DND-41 (cell line): ENCODE data around the gene PLK5.

Experiments used
- ATAC-seq: fragments of 200-7000 bp; cut with Tn5 transposase; 3 replicates; pipeline ENCODE4 v1.9.1; 2021; ENCODE audit warnings: low read depth; ENCODE audit not compliant: insufficient read depth
- DNase-seq: peaks from one replicate; pipeline ENCODE4 v3.0.0-alpha.2; 2020
- H2AFZ ChIP-seq: 2 replicates; pipeline ENCODE4 v1.6.0; 2012; ENCODE audit warnings: low read depth, low read length
- H3K27ac ChIP-seq: 2 replicates; pipeline ENCODE4 v1.5.1; 2012; ENCODE audit warnings: low read length, inconsistent platforms
- H3K27me3 ChIP-seq: fragments of 200-600 bp; sonication (generic); 2 replicates; pipeline ENCODE4 v1.6.0; 2012; ENCODE audit warnings: low read length, mild to moderate bottlenecking, inconsistent platforms; ENCODE audit not compliant: insufficient read depth, poor library complexity
- H3K36me3 ChIP-seq: 2 replicates; pipeline ENCODE4 v1.5.1; 2012; ENCODE audit warnings: low read length, inconsistent platforms; ENCODE audit not compliant: insufficient read depth
- H3K4me1 ChIP-seq: 2 replicates; pipeline ENCODE4 v1.5.1; 2012; ENCODE audit warnings: mild to moderate bottlenecking, low read length; ENCODE audit not compliant: insufficient read depth
- H3K4me2 ChIP-seq: 2 replicates; pipeline ENCODE4 v1.6.0; 2012; ENCODE audit warnings: mild to moderate bottlenecking, moderate library complexity, low read length, inconsistent platforms; ENCODE audit not compliant: insufficient read depth
- H3K4me3 ChIP-seq, 2 experiments: fragments of 200-600 bp in 1 of 2; shearing (Covaris generic) in 1 of 2; 2 replicates each; pipeline ENCODE4 v1.5.1; 2012 to 2016; ENCODE audit warnings: inconsistent platforms in 2 of 2, low read length in 2 of 2, mild to moderate bottlenecking in 2 of 2, low read depth in 1 of 2, moderate library complexity in 1 of 2
- H3K79me2 ChIP-seq: 2 replicates; pipeline ENCODE4 v1.6.0; 2012; ENCODE audit warnings: low read length, inconsistent platforms; ENCODE audit not compliant: insufficient read depth
- H3K9ac ChIP-seq: 2 replicates; pipeline ENCODE4 v1.6.0; 2012; ENCODE audit warnings: low read depth, mild to moderate bottlenecking, inconsistent platforms, low read length, moderate library complexity
- H3K9me3 ChIP-seq: 2 replicates; pipeline ENCODE4 v1.5.1; 2012; ENCODE audit warnings: low read length, moderate library complexity, mild to moderate bottlenecking, inconsistent platforms; ENCODE audit not compliant: insufficient read depth, severe bottlenecking
- H4K20me1 ChIP-seq: 2 replicates; pipeline ENCODE4 v1.6.0; 2012; ENCODE audit warnings: low read length; ENCODE audit not compliant: insufficient read depth
- EZH2 ChIP-seq: IDR thresholded peaks from 3 replicates; pipeline ENCODE4 v1.6.1; 2012; ENCODE audit warnings: borderline replicate concordance, low read depth, mild to moderate bottlenecking, moderate library complexity, low read length, inconsistent platforms; ENCODE audit not compliant: severe bottlenecking
- TF ChIP-seq, protein P1 (sequence below): IDR thresholded peaks from 2 replicates; pipeline ENCODE4 v1.5.1; 2012; ENCODE audit warnings: borderline replicate concordance, low read length, moderate library complexity, mild to moderate bottlenecking; ENCODE audit not compliant: poor library complexity, severe bottlenecking; ENCODE audit errors: extremely low read depth

The PLK5 gene

GRCh38 chr19:1505991-1506881 is 17.6 kb upstream of the PLK5 start:
- ATAC-seq (no peak), DNase-seq (no peak)
- H3K4me3 ChIP-seq, result no peak overlapping the region
- no peaks in the 10 kb centered on the region for H3K36me3 ChIP-seq
- H3K79me2 ChIP-seq, result no peaks in the 10 kb centered on the region
- no peak overlapping the region for H2AFZ ChIP-seq
- 0 out of 2 replicates have a peak, but pooled peaks cover 3% of the 10 kb centered on the region for H3K4me1 ChIP-seq
- H3K27ac ChIP-seq, result no peak overlapping the region
- H4K20me1 ChIP-seq, result no peaks in the 10 kb centered on the region; the same call in 1 of the 2 replicates
- no peak overlapping the region for H3K4me2 ChIP-seq
- H3K9ac ChIP-seq, result no peak overlapping the region
- H3K9me3 ChIP-seq, result no peaks in the 10 kb centered on the region
- no peaks in the 10 kb centered on the region for H3K27me3 ChIP-seq
- TF ChIP-seq, protein P1, sequence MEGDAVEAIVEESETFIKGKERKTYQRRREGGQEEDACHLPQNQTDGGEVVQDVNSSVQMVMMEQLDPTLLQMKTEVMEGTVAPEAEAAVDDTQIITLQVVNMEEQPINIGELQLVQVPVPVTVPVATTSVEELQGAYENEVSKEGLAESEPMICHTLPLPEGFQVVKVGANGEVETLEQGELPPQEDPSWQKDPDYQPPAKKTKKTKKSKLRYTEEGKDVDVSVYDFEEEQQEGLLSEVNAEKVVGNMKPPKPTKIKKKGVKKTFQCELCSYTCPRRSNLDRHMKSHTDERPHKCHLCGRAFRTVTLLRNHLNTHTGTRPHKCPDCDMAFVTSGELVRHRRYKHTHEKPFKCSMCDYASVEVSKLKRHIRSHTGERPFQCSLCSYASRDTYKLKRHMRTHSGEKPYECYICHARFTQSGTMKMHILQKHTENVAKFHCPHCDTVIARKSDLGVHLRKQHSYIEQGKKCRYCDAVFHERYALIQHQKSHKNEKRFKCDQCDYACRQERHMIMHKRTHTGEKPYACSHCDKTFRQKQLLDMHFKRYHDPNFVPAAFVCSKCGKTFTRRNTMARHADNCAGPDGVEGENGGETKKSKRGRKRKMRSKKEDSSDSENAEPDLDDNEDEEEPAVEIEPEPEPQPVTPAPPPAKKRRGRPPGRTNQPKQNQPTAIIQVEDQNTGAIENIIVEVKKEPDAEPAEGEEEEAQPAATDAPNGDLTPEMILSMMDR, result no peak
- no peak for TF ChIP-seq EZH2

DNA sequence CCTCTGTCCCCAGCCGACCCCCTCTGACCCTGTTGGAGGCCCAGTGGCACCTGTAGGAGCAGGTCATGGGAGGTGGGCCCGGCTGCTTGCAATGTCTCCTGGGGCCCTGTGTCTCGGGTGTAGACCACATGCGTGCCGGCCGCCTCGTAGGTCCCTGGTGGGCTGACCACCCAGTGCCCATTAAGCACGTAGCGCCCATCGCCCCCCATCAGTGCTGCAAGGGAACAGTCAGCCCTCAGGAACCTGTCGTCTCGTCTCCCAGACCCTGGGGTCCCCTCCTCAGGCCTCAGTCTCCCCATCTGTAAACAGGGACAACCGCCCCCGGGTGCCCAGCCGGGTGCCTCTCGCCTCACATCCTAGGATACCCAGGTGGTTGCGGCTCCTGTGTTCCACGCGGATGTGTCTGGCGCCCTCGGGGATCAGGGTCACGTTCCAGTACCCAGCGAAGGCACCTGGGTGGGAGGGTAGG is 16.7 kb upstream of the PLK5 start:
- TF ChIP-seq, protein P1, result no peak
- no peak for TF ChIP-seq EZH2
- Histone ChIP-seq H3K4me2 (no peak overlapping the region), H4K20me1 (no peaks in the 10 kb centered on the region; the same call in 1 of the 2 replicates), H3K4me1 (0 out of 2 replicates have a peak, but pooled peaks cover 3% of the 10 kb centered on the region), H3K9ac (no peak overlapping the region), H3K27me3 (no peaks in the 10 kb centered on the region), H3K79me2 (no peaks in the 10 kb centered on the region), H3K9me3 (no peaks in the 10 kb centered on the region), H3K36me3 (no peaks in the 10 kb centered on the region), H3K4me3 (no peak overlapping the region), H3K27ac (no peak overlapping the region), H2AFZ (no peak overlapping the region)
- DNase-seq, result no peak
- ATAC-seq, result no peak

DNA sequence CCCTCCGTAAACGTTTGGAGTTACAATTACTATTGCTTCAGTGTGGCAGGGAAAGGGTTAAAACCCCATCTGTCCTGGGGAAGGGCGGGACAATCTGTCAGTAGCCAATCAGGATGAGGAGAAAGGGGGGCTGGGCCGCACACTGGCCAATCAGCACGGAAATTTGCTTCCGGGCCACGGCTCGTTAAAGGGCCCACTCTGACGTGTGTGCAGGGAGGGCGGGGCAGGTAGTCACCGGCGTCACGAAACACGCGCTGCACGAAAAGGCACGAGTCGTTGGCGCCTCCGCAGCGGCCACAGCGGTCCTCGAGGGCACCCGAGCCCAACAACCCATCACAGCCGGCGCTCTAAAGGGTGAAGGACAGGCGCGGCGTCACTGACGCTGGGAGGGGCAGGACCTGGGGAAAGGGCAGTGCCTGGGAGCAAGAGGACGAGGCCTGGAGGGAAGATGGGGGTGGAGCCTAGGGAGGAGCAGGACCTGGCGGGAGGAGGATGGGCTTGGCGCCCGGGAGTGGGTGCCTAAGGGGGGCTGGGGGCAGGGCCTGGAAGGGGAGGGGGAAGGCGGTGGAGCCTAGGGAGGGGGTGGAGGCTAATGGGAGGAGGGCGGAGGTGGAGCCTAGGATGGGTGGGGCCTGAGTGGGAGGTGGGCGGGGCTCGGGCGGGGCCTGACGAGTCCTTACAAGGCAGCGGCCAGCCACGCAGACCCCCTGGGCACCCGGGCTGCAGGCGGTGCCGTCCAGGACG is 15.9 kb upstream of the PLK5 start:
- Histone ChIP-seq H3K4me2 (no peak overlapping the region), H3K4me1 (0 out of 2 replicates have a peak, but pooled peaks cover 3% of the 10 kb centered on the region), H3K9ac (no peak overlapping the region), H4K20me1 (no peaks in the 10 kb centered on the region; the same call in 1 of the 2 replicates), H3K4me3 (no peak overlapping the region), H3K79me2 (no peaks in the 10 kb centered on the region), H3K9me3 (no peaks in the 10 kb centered on the region), H3K36me3 (no peaks in the 10 kb centered on the region), H3K27me3 (no peaks in the 10 kb centered on the region), H2AFZ (peak overlapping the region; percentile 43; the same call in 1 of the 2 replicates), H3K27ac (no peak overlapping the region)
- peak; percentile 85 for ATAC-seq
- DNase-seq, result peak; percentile 92
- TF ChIP-seq, protein P1, result no peak
- TF ChIP-seq EZH2, result no peak
